Astrocyte (in vitro differentiated cells and primary cell): Measurements from ENCODE around the gene C1orf94. TPM values are rescaled to one million over a fixed set of nuclear protein-coding genes. Genes with fewer than 3 reads are reported as not detected.
"Not testable (repeated sequence)": the region's sequence is repeated elsewhere in the genome, so short reads cannot be mapped to it uniquely, and the experiment has no call there.

ENCODE experiments used
- DNase-seq: peaks from one replicate; pipeline ENCODE4 v3.0.0-alpha.2; 2010; ENCODE audit warnings: low read depth
- FAIRE-seq: peaks from 2 replicates; lab custom pipeline; 2011; peaks lifted over from hg19 to GRCh38; lab: Jason Lieb, UNC
- H2AFZ ChIP-seq: 2 replicates; pipeline ENCODE4 v1.6.0; 2012; ENCODE audit warnings: low read depth, low read length, inconsistent platforms
- H3K27ac ChIP-seq: 2 replicates; pipeline ENCODE4 v1.5.1; 2011; ENCODE audit warnings: low read depth, low read length, inconsistent platforms
- H3K27me3 ChIP-seq: 2 replicates; pipeline ENCODE4 v1.6.0; 2011; ENCODE audit warnings: low read length, inconsistent platforms; ENCODE audit not compliant: insufficient read depth
- H3K36me3 ChIP-seq: 2 replicates; pipeline ENCODE4 v1.5.1; 2011; ENCODE audit warnings: low read length, inconsistent platforms; ENCODE audit not compliant: insufficient read depth
- H3K4me1 ChIP-seq: 2 replicates; pipeline ENCODE4 v1.5.1; 2011; ENCODE audit warnings: low read length, inconsistent platforms; ENCODE audit not compliant: insufficient read depth
- H3K4me2 ChIP-seq: 2 replicates; pipeline ENCODE4 v1.6.0; 2012; ENCODE audit warnings: low read length, inconsistent platforms
- H3K4me3 ChIP-seq: 2 replicates; pipeline ENCODE4 v1.5.1; 2011; ENCODE audit warnings: low read depth, mild to moderate bottlenecking, low read length, inconsistent platforms; ENCODE audit not compliant: insufficient read depth
- H3K79me2 ChIP-seq: 2 replicates; pipeline ENCODE4 v1.6.0; 2012; ENCODE audit warnings: mild to moderate bottlenecking, low read length, inconsistent platforms; ENCODE audit not compliant: insufficient read depth
- H3K9ac ChIP-seq: 2 replicates; pipeline ENCODE4 v1.6.0; 2012; ENCODE audit warnings: mild to moderate bottlenecking, low read length, inconsistent platforms
- H3K9me3 ChIP-seq: 2 replicates; pipeline ENCODE4 v1.5.1; 2012; ENCODE audit warnings: low read depth, mild to moderate bottlenecking, low read length, inconsistent platforms; ENCODE audit not compliant: insufficient read depth
- H4K20me1 ChIP-seq: 2 replicates; pipeline ENCODE4 v1.6.0; 2012; ENCODE audit warnings: low read length, inconsistent platforms; ENCODE audit not compliant: insufficient read depth
- H3K27ac Mint-ChIP-seq: one replicate; pipeline ENCODE4 v1.8.0; 2021; ENCODE audit warnings: mild to moderate bottlenecking, mixed read lengths; ENCODE audit not compliant: unreplicated experiment
- H3K27me3 Mint-ChIP-seq: one replicate; pipeline ENCODE4 v1.8.0; 2021; ENCODE audit warnings: low read depth, mixed read lengths; ENCODE audit not compliant: unreplicated experiment
- H3K36me3 Mint-ChIP-seq: one replicate; pipeline ENCODE4 v1.8.0; 2021; ENCODE audit warnings: low read depth, mixed read lengths; ENCODE audit not compliant: unreplicated experiment
- H3K4me1 Mint-ChIP-seq: one replicate; pipeline ENCODE4 v1.8.0; 2021; ENCODE audit warnings: low read depth, mixed read lengths; ENCODE audit not compliant: unreplicated experiment
- H3K4me3 Mint-ChIP-seq: one replicate; pipeline ENCODE4 v1.8.0; 2021; ENCODE audit warnings: mild to moderate bottlenecking, moderate library complexity, mixed read lengths; ENCODE audit not compliant: unreplicated experiment
- H3K9me3 Mint-ChIP-seq: one replicate; pipeline ENCODE4 v1.8.0; 2021; ENCODE audit warnings: mild to moderate bottlenecking, mixed read lengths; ENCODE audit not compliant: unreplicated experiment
- EZH2 ChIP-seq: IDR thresholded peaks from 2 replicates; pipeline ENCODE4 v1.6.1; 2012; ENCODE audit warnings: mild to moderate bottlenecking, low read length, inconsistent platforms; ENCODE audit not compliant: insufficient read depth
- total RNA-seq: library from RNA; stranded (reverse); gene quantifications from 2 replicates; pipeline ENCODE4 v1.2.1, GENCODE V29; 2021
- TF ChIP-seq, protein P1 (sequence below): IDR thresholded peaks from 2 replicates; pipeline ENCODE4 v1.5.1; 2011; ENCODE audit warnings: low read depth, mild to moderate bottlenecking, inconsistent platforms, low read length, moderate library complexity; ENCODE audit not compliant: insufficient read depth

Gene C1orf94
- total RNA-seq, 1 donor from 2014 or later = 0.70 TPM

- peaks cover 9% of the 10 kb centered on the region for H3K27me3 ChIP-seq
- peaks cover 3% of the 10 kb centered on the region for H3K9me3 Mint-ChIP-seq
- H3K4me1 ChIP-seq = no peaks in the 10 kb centered on the region
- H3K9me3 ChIP-seq = no peaks in the 10 kb centered on the region
- peaks cover 45% of the 10 kb centered on the region for H3K27me3 Mint-ChIP-seq
- FAIRE-seq = no peak
- no peak overlapping the region for H3K4me3 ChIP-seq
- H3K4me1 Mint-ChIP-seq = no peaks in the 10 kb centered on the region
- no peak overlapping the region for H3K4me3 Mint-ChIP-seq
- TF ChIP-seq, protein P1, sequence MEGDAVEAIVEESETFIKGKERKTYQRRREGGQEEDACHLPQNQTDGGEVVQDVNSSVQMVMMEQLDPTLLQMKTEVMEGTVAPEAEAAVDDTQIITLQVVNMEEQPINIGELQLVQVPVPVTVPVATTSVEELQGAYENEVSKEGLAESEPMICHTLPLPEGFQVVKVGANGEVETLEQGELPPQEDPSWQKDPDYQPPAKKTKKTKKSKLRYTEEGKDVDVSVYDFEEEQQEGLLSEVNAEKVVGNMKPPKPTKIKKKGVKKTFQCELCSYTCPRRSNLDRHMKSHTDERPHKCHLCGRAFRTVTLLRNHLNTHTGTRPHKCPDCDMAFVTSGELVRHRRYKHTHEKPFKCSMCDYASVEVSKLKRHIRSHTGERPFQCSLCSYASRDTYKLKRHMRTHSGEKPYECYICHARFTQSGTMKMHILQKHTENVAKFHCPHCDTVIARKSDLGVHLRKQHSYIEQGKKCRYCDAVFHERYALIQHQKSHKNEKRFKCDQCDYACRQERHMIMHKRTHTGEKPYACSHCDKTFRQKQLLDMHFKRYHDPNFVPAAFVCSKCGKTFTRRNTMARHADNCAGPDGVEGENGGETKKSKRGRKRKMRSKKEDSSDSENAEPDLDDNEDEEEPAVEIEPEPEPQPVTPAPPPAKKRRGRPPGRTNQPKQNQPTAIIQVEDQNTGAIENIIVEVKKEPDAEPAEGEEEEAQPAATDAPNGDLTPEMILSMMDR = no peak
- TF ChIP-seq EZH2 = no peak
- H3K79me2 ChIP-seq = no peaks in the 10 kb centered on the region
- no peaks in the 10 kb centered on the region for H3K36me3 Mint-ChIP-seq
- H3K36me3 ChIP-seq = no peaks in the 10 kb centered on the region
- H3K9ac ChIP-seq = no peak overlapping the region
- H3K27ac ChIP-seq = no peak overlapping the region
- H3K4me2 ChIP-seq = no peak overlapping the region
- H2AFZ ChIP-seq = no peak overlapping the region
- H4K20me1 ChIP-seq = no peaks in the 10 kb centered on the region
- H3K27ac Mint-ChIP-seq = no peak overlapping the region
- DNase-seq = no peak
Measured at GRCh38 chr1:34178072-34178471, 1.4 kb downstream of the C1orf94 start.

DNA sequence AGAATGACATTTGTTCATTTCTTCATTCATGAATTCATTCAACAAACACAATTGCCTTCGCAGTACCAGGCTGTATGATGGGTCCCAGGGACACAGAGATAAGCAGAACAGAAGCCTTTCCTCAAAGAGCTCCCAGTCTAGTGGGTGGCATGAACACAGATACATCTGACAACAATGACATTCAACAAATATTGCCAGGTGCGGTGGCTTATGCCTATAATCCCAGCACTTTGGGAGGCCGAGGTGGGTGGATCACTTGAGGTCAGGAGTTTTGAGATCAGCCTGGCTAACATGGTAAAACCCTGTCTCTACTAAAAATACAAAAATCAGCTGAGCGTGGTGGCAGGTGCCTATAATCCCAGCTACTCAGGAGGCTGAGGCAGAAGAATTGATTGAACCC, 6.7 kb downstream of the C1orf94 start:
- not testable (repeated sequence) for H3K9me3 Mint-ChIP-seq, H3K36me3 Mint-ChIP-seq, H3K27ac Mint-ChIP-seq, H3K4me3 ChIP-seq, H3K79me2 ChIP-seq, H2AFZ ChIP-seq, H3K27me3 ChIP-seq, H3K27ac ChIP-seq, H3K4me2 ChIP-seq, H3K9ac ChIP-seq, H3K9me3 ChIP-seq, H3K4me1 ChIP-seq, H3K36me3 ChIP-seq, H3K4me3 Mint-ChIP-seq, H4K20me1 ChIP-seq, DNase-seq, FAIRE-seq, H3K4me1 Mint-ChIP-seq
- peaks cover 55% of the 10 kb centered on the region for H3K27me3 Mint-ChIP-seq

DNA sequence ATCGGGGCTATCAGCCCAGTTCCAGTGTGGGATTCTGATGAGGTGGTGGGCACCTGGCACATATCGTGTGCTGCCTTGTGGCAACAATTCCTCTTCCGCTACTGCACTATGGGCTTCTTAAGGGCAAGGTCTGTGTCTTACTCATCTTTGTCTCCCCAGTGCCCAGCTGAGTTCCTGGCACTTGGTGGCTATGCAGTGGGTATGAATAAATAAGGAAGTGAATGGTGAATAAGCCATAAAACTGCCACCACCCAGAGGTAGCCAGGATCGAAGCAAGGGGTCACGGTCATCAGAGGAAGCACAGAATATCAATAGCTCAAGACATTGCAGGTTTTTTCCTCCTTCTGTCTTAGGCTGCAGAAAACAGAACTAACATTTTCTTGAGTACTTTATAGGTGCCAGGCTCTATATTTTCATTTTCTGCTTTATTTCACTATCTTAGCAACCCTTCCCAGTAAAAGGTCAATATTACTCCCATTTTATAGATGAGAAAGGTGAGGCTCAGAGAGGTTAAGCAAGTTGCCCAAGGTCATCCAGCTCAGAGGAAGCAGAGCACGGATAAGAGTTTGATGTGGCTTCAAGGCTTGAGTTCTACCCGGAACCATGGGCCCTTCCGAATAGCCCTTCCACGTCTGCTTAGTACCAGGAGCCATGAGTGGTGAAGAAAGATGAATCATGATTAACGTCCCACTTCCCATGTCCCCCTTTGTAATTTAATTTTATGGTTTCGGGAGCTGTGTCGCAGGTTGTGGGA, 10.2 kb downstream of the C1orf94 start:
- no peaks in the 10 kb centered on the region for H3K4me1 ChIP-seq
- H3K4me3 ChIP-seq = no peak overlapping the region
- H3K36me3 ChIP-seq = no peaks in the 10 kb centered on the region
- H3K27ac ChIP-seq = no peak overlapping the region
- no peaks in the 10 kb centered on the region for H3K4me1 Mint-ChIP-seq
- peaks cover 6% of the 10 kb centered on the region for H3K9me3 ChIP-seq
- peaks cover 47% of the 10 kb centered on the region for H3K27me3 Mint-ChIP-seq
- H3K9me3 Mint-ChIP-seq = peaks cover 3% of the 10 kb centered on the region
- no peak overlapping the region for H3K27ac Mint-ChIP-seq
- no peaks in the 10 kb centered on the region for H3K36me3 Mint-ChIP-seq
- FAIRE-seq = no peak
- DNase-seq = no peak
- no peaks in the 10 kb centered on the region for H3K79me2 ChIP-seq
- no peak for TF ChIP-seq EZH2
- TF ChIP-seq, protein P1 = no peak
- H2AFZ ChIP-seq = no peak overlapping the region
- H3K9ac ChIP-seq = no peak overlapping the region
- H4K20me1 ChIP-seq = no peaks in the 10 kb centered on the region
- H3K4me3 Mint-ChIP-seq = no peak overlapping the region
- H3K4me2 ChIP-seq = no peak overlapping the region
- H3K27me3 ChIP-seq = peaks cover 5% of the 10 kb centered on the region
